ENCODE measurements around the gene SPATS2L. TPM values are rescaled to one million over a fixed set of nuclear protein-coding genes. Genes with fewer than 3 reads are reported as not detected.
A peak's percentile ranks its signal among the peaks of the same experiment; 100 is the strongest.

Gene SPATS2L
- total and polyA plus RNA-seq, 2 experiments from 2014 or later = 118 to 154 TPM

- Histone ChIP-seq H3K27me3 (ENCODE audit: insufficient read depth) (no peaks in the 10 kb centered on the region), H2AFZ (no peak overlapping the region), H3K27ac (ENCODE audit: low read depth) (no peak overlapping the region), H3K4me3 (no peak overlapping the region), H3F3A (replicated peaks; ENCODE audit: low read depth) (0 out of 2 replicates have a peak, but pooled peaks cover 4% of the 10 kb centered on the region), H3K79me2 (replicated peaks; ENCODE audit: insufficient read depth) (peaks cover 54% of the 10 kb centered on the region), H4K20me1 (replicated peaks; ENCODE audit: insufficient read depth) (no peaks in the 10 kb centered on the region), H3K4me1 (ENCODE audit: insufficient read depth) (peaks cover 15% of the 10 kb centered on the region), H3K4me2 (no peak overlapping the region), H3K9me2 (ENCODE audit: insufficient read depth) (no peaks in the 10 kb centered on the region; the same call in none of the 2 replicates), H3K36me3 (ENCODE audit: insufficient read depth) (peaks cover 23% of the 10 kb centered on the region)
- Mint-ChIP-seq H3K36me3 (ENCODE audit: low read depth) (peaks cover 56% of the 10 kb centered on the region), H3K4me1 (peaks cover 31% of the 10 kb centered on the region), H3K9me3 (no peaks in the 10 kb centered on the region), H3K27ac (peak overlapping the region; percentile 19; the same call in 1 of the 2 replicates), H3K4me3 (no peak overlapping the region), H3K27me3 (ENCODE audit: insufficient read depth, low read depth, poor library complexity) (no peaks in the 10 kb centered on the region)
- DNase-seq (ENCODE audit: low spot score) = no peak
- TF ChIP-seq, protein P1, sequence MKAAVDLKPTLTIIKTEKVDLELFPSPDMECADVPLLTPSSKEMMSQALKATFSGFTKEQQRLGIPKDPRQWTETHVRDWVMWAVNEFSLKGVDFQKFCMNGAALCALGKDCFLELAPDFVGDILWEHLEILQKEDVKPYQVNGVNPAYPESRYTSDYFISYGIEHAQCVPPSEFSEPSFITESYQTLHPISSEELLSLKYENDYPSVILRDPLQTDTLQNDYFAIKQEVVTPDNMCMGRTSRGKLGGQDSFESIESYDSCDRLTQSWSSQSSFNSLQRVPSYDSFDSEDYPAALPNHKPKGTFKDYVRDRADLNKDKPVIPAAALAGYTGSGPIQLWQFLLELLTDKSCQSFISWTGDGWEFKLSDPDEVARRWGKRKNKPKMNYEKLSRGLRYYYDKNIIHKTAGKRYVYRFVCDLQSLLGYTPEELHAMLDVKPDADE (IDR thresholded peaks at IDR 0.05) = no peak
- TF ChIP-seq ZNF331 (CRISPR knock-in tag; IDR thresholded peaks at IDR 0.05; ENCODE audit: low read depth) (no peak), EZH2 (IDR thresholded peaks at IDR 0.05; ENCODE audit: low read depth, unreplicated experiment) (no peak), EZH2phosphoT487 (IDR thresholded peaks at IDR 0.05; ENCODE audit: unreplicated experiment) (no peak), CTCF (conservative IDR thresholded peaks at IDR 0.05; ENCODE audit: low read depth in 2 of 2) (no peak), ZNF114 (CRISPR knock-in tag; IDR thresholded peaks at IDR 0.05) (no peak), NANOG (IDR thresholded peaks at IDR 0.05; ENCODE audit: borderline replicate concordance) (no peak), JUNB (IDR thresholded peaks at IDR 0.05; ENCODE audit: unreplicated experiment) (no peak), STAT1 (IDR thresholded peaks at IDR 0.05; ENCODE audit: unreplicated experiment) (no peak), POLR2AphosphoS5 (IDR thresholded peaks at IDR 0.05; ENCODE audit: low read depth) (no peak), REST (IDR thresholded peaks at IDR 0.05; ENCODE audit: unreplicated experiment) (no peak), CREB1 (CRISPR knock-in tag; IDR thresholded peaks at IDR 0.05; ENCODE audit: low read depth) (no peak)
- TF ChIP-seq, protein P2, sequence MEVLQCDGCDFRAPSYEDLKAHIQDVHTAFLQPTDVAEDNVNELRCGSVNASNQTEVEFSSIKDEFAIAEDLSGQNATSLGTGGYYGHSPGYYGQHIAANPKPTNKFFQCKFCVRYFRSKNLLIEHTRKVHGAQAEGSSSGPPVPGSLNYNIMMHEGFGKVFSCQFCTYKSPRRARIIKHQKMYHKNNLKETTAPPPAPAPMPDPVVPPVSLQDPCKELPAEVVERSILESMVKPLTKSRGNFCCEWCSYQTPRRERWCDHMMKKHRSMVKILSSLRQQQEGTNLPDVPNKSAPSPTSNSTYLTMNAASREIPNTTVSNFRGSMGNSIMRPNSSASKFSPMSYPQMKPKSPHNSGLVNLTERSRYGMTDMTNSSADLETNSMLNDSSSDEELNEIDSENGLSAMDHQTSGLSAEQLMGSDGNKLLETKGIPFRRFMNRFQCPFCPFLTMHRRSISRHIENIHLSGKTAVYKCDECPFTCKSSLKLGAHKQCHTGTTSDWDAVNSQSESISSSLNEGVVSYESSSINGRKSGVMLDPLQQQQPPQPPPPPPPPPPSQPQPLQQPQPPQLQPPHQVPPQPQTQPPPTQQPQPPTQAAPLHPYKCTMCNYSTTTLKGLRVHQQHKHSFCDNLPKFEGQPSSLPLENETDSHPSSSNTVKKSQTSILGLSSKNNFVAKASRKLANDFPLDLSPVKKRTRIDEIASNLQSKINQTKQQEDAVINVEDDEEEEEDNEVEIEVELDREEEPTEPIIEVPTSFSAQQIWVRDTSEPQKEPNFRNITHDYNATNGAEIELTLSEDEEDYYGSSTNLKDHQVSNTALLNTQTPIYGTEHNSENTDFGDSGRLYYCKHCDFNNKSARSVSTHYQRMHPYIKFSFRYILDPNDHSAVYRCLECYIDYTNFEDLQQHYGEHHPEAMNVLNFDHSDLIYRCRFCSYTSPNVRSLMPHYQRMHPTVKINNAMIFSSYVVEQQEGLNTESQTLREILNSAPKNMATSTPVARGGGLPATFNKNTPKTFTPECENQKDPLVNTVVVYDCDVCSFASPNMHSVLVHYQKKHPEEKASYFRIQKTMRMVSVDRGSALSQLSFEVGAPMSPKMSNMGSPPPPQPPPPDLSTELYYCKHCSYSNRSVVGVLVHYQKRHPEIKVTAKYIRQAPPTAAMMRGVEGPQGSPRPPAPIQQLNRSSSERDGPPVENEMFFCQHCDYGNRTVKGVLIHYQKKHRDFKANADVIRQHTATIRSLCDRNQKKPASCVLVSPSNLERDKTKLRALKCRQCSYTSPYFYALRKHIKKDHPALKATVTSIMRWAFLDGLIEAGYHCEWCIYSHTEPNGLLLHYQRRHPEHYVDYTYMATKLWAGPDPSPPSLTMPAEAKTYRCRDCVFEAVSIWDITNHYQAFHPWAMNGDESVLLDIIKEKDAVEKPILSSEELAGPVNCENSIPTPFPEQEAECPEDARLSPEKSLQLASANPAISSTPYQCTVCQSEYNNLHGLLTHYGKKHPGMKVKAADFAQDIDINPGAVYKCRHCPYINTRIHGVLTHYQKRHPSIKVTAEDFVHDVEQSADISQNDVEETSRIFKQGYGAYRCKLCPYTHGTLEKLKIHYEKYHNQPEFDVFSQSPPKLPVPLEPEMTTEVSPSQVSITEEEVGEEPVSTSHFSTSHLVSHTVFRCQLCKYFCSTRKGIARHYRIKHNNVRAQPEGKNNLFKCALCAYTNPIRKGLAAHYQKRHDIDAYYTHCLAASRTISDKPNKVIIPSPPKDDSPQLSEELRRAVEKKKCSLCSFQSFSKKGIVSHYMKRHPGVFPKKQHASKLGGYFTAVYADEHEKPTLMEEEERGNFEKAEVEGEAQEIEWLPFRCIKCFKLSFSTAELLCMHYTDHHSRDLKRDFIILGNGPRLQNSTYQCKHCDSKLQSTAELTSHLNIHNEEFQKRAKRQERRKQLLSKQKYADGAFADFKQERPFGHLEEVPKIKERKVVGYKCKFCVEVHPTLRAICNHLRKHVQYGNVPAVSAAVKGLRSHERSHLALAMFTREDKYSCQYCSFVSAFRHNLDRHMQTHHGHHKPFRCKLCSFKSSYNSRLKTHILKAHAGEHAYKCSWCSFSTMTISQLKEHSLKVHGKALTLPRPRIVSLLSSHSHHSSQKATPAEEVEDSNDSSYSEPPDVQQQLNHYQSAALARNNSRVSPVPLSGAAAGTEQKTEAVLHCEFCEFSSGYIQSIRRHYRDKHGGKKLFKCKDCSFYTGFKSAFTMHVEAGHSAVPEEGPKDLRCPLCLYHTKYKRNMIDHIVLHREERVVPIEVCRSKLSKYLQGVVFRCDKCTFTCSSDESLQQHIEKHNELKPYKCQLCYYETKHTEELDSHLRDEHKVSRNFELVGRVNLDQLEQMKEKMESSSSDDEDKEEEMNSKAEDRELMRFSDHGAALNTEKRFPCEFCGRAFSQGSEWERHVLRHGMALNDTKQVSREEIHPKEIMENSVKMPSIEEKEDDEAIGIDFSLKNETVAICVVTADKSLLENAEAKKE (CRISPR knock-in tag; IDR thresholded peaks at IDR 0.05) = no peak
- ATAC-seq = peak; percentile 36; the same call in 1 of the 3 replicates
These were observed 87.6 kb downstream of the SPATS2L start for GRCh38 chr2:200394045-200394444.

Data from GM23338 (cell line).